Middle frontal gyrus (tissue), 1 donor: Measurements from ENCODE around the gene OPN3.

Experiments
- DNase-seq: peaks from one replicate; pipeline ENCODE4 v3.0.0-alpha.2; 2015; ENCODE audit warnings: low spot score; ENCODE audit errors: extremely low spot score

OPN3 gene

GRCh38 chr1:241646201-241646600 is 6.0 kb upstream of the OPN3 start:
- DNase-seq: no peak

- DNase-seq: no peak
These were observed 5.0 kb upstream of the OPN3 start for GRCh38 chr1:241645199-241645598.

- DNase-seq: no peak
These were observed 4.1 kb upstream of the OPN3 start for GRCh38 chr1:241644259-241644658.

GRCh38 chr1:241642593-241642944 is 2.4 kb upstream of the OPN3 start:
- no peak for DNase-seq

GRCh38 chr1:241641773-241642592 is 1.8 kb upstream of the OPN3 start:
- DNase-seq: no peak

GRCh38 chr1:241640867-241641622 is 876 bp upstream of the OPN3 start:
- no peak for DNase-seq

- no peak for DNase-seq
These were observed 483 bp downstream of the OPN3 start for GRCh38 chr1:241639623-241640148.

- no peak for DNase-seq
These were observed 1.1 kb downstream of the OPN3 start for GRCh38 chr1:241638909-241639622.

GRCh38 chr1:241638099-241638682 is 2.0 kb downstream of the OPN3 start:
- DNase-seq: no peak

- DNase-seq: no peak
These were observed 2.6 kb downstream of the OPN3 start for GRCh38 chr1:241637604-241638003.

- DNase-seq: no peak
These were observed 3.1 kb downstream of the OPN3 start for GRCh38 chr1:241637046-241637590.

- no peak for DNase-seq
These were observed 3.9 kb downstream of the OPN3 start for GRCh38 chr1:241636291-241636690.

- DNase-seq: no peak
These were observed 4.5 kb downstream of the OPN3 start for GRCh38 chr1:241635556-241636152.

- DNase-seq: no peak
These were observed 7.2 kb downstream of the OPN3 start for GRCh38 chr1:241632987-241633386.

GRCh38 chr1:241631674-241632073 is 8.5 kb downstream of the OPN3 start:
- DNase-seq: no peak

- no peak for DNase-seq
These were observed 9.3 kb downstream of the OPN3 start for GRCh38 chr1:241630899-241631298.

GRCh38 chr1:241630476-241630875 is 9.7 kb downstream of the OPN3 start:
- no peak for DNase-seq

GRCh38 chr1:241630005-241630404 is 10.2 kb downstream of the OPN3 start:
- DNase-seq: no peak

- DNase-seq: no peak
These were observed 12.5 kb downstream of the OPN3 start for GRCh38 chr1:241627453-241628259.

- DNase-seq: no peak
These were observed 15.2 kb downstream of the OPN3 start for GRCh38 chr1:241624935-241625334.
